HL-60 (cell line): Measurements from ENCODE around the gene NBAS.

ENCODE experiments used
- GABPA ChIP-seq: IDR thresholded peaks from 2 replicates; pipeline ENCODE4 v1.6.1; 2012; ENCODE audit warnings: low read depth
- POLR2AphosphoS5 ChIP-seq: IDR thresholded peaks from 2 replicates; pipeline ENCODE4 v1.6.1; 2012; ENCODE audit warnings: low read depth
- TF ChIP-seq, protein P1 (sequence below): IDR thresholded peaks from one replicate; pipeline ENCODE4 v1.5.1; 2011; ENCODE audit warnings: low read length, control low read depth, inconsistent platforms; ENCODE audit not compliant: insufficient read depth
- TF ChIP-seq, protein P2 (sequence below): IDR thresholded peaks from 2 replicates; pipeline ENCODE4 v1.6.1; 2012; ENCODE audit warnings: low read depth; ENCODE audit not compliant: insufficient replicate concordance

DNA sequence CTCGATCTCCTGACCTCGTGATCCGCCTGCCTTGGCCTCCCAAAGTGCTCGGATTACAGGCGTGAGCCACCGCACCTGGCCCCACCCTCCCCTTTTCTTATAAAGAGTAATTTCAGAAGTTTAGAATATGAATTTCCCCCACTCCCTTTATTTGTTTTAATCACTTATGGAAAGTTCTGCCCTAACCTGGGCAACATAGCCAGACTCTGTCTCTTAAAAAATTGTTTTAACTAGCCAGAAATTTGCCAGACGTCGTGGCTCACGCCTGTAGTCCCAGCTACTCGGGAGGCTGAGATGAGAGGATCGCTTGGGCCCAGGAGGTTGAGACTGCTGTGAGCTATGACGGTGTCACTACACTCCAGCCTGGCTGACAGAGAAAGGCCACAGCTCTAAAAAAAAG is 7.7 kb upstream of the NBAS start:
- TF ChIP-seq, protein P1, sequence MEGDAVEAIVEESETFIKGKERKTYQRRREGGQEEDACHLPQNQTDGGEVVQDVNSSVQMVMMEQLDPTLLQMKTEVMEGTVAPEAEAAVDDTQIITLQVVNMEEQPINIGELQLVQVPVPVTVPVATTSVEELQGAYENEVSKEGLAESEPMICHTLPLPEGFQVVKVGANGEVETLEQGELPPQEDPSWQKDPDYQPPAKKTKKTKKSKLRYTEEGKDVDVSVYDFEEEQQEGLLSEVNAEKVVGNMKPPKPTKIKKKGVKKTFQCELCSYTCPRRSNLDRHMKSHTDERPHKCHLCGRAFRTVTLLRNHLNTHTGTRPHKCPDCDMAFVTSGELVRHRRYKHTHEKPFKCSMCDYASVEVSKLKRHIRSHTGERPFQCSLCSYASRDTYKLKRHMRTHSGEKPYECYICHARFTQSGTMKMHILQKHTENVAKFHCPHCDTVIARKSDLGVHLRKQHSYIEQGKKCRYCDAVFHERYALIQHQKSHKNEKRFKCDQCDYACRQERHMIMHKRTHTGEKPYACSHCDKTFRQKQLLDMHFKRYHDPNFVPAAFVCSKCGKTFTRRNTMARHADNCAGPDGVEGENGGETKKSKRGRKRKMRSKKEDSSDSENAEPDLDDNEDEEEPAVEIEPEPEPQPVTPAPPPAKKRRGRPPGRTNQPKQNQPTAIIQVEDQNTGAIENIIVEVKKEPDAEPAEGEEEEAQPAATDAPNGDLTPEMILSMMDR = no peak
- TF ChIP-seq, protein P2, sequence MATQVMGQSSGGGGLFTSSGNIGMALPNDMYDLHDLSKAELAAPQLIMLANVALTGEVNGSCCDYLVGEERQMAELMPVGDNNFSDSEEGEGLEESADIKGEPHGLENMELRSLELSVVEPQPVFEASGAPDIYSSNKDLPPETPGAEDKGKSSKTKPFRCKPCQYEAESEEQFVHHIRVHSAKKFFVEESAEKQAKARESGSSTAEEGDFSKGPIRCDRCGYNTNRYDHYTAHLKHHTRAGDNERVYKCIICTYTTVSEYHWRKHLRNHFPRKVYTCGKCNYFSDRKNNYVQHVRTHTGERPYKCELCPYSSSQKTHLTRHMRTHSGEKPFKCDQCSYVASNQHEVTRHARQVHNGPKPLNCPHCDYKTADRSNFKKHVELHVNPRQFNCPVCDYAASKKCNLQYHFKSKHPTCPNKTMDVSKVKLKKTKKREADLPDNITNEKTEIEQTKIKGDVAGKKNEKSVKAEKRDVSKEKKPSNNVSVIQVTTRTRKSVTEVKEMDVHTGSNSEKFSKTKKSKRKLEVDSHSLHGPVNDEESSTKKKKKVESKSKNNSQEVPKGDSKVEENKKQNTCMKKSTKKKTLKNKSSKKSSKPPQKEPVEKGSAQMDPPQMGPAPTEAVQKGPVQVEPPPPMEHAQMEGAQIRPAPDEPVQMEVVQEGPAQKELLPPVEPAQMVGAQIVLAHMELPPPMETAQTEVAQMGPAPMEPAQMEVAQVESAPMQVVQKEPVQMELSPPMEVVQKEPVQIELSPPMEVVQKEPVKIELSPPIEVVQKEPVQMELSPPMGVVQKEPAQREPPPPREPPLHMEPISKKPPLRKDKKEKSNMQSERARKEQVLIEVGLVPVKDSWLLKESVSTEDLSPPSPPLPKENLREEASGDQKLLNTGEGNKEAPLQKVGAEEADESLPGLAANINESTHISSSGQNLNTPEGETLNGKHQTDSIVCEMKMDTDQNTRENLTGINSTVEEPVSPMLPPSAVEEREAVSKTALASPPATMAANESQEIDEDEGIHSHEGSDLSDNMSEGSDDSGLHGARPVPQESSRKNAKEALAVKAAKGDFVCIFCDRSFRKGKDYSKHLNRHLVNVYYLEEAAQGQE = no peak
- TF ChIP-seq POLR2AphosphoS5 (no peak), GABPA (no peak)
